ENCODE data around the gene KLK10.

- TF ChIP-seq POLR2A (IDR thresholded peaks at IDR 0.05) (no peak), CTCF (IDR thresholded peaks at IDR 0.05) (no peak)
Observed at GRCh38 chr19:50979758-50980157, 39.8 kb downstream of the KLK10 start.
